AG09309 (cell line): ENCODE results near the gene PLB1.

Experiments
- DNase-seq: peaks from one replicate; pipeline ENCODE4 v3.0.0-alpha.2; 2010; ENCODE audit warnings: low read depth
- H3K4me3 ChIP-seq: 2 replicates; pipeline ENCODE4 v1.5.1; 2011; ENCODE audit warnings: mild to moderate bottlenecking, low read depth, low read length, moderate library complexity; ENCODE audit not compliant: control insufficient read depth
- TF ChIP-seq, protein P1 (sequence below): IDR thresholded peaks from 2 replicates; pipeline ENCODE4 v1.5.1; 2011; ENCODE audit warnings: mild to moderate bottlenecking, low read depth, low read length, inconsistent platforms; ENCODE audit not compliant: insufficient read depth, control insufficient read depth; ENCODE audit errors: missing control alignments

The PLB1 gene

GRCh38 chr2:28557389-28558131 is 61.7 kb downstream of the PLB1 start:
- TF ChIP-seq, protein P1, sequence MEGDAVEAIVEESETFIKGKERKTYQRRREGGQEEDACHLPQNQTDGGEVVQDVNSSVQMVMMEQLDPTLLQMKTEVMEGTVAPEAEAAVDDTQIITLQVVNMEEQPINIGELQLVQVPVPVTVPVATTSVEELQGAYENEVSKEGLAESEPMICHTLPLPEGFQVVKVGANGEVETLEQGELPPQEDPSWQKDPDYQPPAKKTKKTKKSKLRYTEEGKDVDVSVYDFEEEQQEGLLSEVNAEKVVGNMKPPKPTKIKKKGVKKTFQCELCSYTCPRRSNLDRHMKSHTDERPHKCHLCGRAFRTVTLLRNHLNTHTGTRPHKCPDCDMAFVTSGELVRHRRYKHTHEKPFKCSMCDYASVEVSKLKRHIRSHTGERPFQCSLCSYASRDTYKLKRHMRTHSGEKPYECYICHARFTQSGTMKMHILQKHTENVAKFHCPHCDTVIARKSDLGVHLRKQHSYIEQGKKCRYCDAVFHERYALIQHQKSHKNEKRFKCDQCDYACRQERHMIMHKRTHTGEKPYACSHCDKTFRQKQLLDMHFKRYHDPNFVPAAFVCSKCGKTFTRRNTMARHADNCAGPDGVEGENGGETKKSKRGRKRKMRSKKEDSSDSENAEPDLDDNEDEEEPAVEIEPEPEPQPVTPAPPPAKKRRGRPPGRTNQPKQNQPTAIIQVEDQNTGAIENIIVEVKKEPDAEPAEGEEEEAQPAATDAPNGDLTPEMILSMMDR, result no peak
- no peak for DNase-seq
- no peak overlapping the region for H3K4me3 ChIP-seq

GRCh38 chr2:28558158-28558820 is 62.4 kb downstream of the PLB1 start:
- H3K4me3 ChIP-seq, result no peak overlapping the region
- TF ChIP-seq, protein P1, result no peak
- no peak for DNase-seq

- H3K4me3 ChIP-seq, result no peak overlapping the region
- TF ChIP-seq, protein P1, result no peak
- no peak for DNase-seq
Observed at GRCh38 chr2:28558918-28559317, 63.1 kb downstream of the PLB1 start.

GRCh38 chr2:28563869-28564268 is 68.0 kb downstream of the PLB1 start:
- TF ChIP-seq, protein P1, result no peak
- DNase-seq, result no peak
- no peak overlapping the region for H3K4me3 ChIP-seq

GRCh38 chr2:28564346-28564745 is 68.5 kb downstream of the PLB1 start:
- no peak for DNase-seq
- H3K4me3 ChIP-seq, result no peak overlapping the region
- TF ChIP-seq, protein P1, result no peak

DNA sequence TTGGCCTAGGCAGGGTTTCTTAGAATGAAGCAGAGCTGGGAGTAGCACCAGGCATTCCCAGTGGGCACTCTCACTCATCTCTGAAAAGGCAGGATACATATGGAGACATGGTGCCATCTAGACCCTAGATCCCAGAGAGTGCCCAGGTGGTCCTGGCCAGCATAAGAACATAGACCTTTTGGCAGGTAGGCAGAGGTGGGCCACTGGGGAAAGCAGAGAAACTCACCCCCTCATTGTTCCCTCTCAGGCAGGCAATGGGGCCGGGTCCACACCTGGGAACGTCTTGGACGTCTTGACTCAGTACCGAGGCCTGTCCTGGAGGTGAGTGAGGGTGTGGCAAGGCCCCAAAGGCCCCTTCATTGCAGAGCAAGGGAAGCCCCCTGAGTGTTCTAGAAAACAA is 69.2 kb downstream of the PLB1 start:
- no peak for DNase-seq
- TF ChIP-seq, protein P1, result no peak
- H3K4me3 ChIP-seq, result no peak overlapping the region
